HL-60 (cell line): ENCODE measurements around the gene FADS3.

ENCODE experiments used
- DNase-seq, 2 experiments: peaks; one replicate each; pipeline ENCODE4 v3.0.0-alpha.2; 2010 to 2020; ENCODE audit warnings: low read depth in 1 of 2, low spot score in 1 of 2
- H3K27ac ChIP-seq: fragments of 250-450 bp; sonication (Bioruptor Pico); replicated peaks from 2 replicates; pipeline ENCODE4 v1.5.1; 2020; ENCODE audit warnings: mild to moderate bottlenecking, moderate library complexity
- H3K27me3 ChIP-seq: fragments of 250-450 bp; sonication (Bioruptor Pico); 2 replicates; pipeline ENCODE4 v1.5.1; 2021; ENCODE audit warnings: mild to moderate bottlenecking, moderate library complexity; ENCODE audit not compliant: insufficient read depth, poor library complexity, severe bottlenecking
- H3K4me3 ChIP-seq: replicated peaks from 2 replicates; pipeline ENCODE4 v1.5.1; 2011; ENCODE audit warnings: mild to moderate bottlenecking, control low read depth, low read length; ENCODE audit not compliant: insufficient read depth
- CTCF ChIP-seq: IDR thresholded peaks from one replicate; pipeline ENCODE4 v1.5.1; 2011; ENCODE audit warnings: low read length, control low read depth, inconsistent platforms; ENCODE audit not compliant: insufficient read depth
- GABPA ChIP-seq: IDR thresholded peaks from 2 replicates; pipeline ENCODE4 v1.6.1; 2012; ENCODE audit warnings: low read depth
- POLR2AphosphoS5 ChIP-seq: IDR thresholded peaks from 2 replicates; pipeline ENCODE4 v1.6.1; 2012; ENCODE audit warnings: low read depth
- REST ChIP-seq: IDR thresholded peaks from 2 replicates; pipeline ENCODE4 v1.6.1; 2012; ENCODE audit warnings: low read depth; ENCODE audit not compliant: insufficient replicate concordance
- SPI1 ChIP-seq: IDR thresholded peaks from 2 replicates; pipeline ENCODE4 v1.6.1; 2012; ENCODE audit warnings: low read depth, mild to moderate bottlenecking, borderline replicate concordance

FADS3 gene

GRCh38 chr11:61905801-61906521, 14.6 kb upstream of the FADS3 start:
- DNase-seq = no peak
- Histone ChIP-seq H3K4me3 (no peak overlapping the region), H3K27me3 (no peaks in the 10 kb centered on the region), H3K27ac (no peak overlapping the region)
- TF ChIP-seq SPI1 (no peak), GABPA (no peak), CTCF (no peak), POLR2AphosphoS5 (no peak), REST (no peak)

GRCh38 chr11:61905067-61905696, 13.8 kb upstream of the FADS3 start:
- H3K27ac ChIP-seq = no peak overlapping the region
- no peak overlapping the region for H3K4me3 ChIP-seq
- DNase-seq = no peak
- TF ChIP-seq SPI1 = no peak
- TF ChIP-seq REST = no peak
- TF ChIP-seq CTCF = no peak
- no peak for TF ChIP-seq POLR2AphosphoS5
- TF ChIP-seq GABPA = no peak
- H3K27me3 ChIP-seq = no peaks in the 10 kb centered on the region

GRCh38 chr11:61904539-61905048, 13.2 kb upstream of the FADS3 start:
- Histone ChIP-seq H3K27ac (no peak overlapping the region), H3K4me3 (no peak overlapping the region), H3K27me3 (no peaks in the 10 kb centered on the region)
- no peak for TF ChIP-seq SPI1
- TF ChIP-seq POLR2AphosphoS5 = no peak
- TF ChIP-seq CTCF = no peak
- TF ChIP-seq REST = no peak
- TF ChIP-seq GABPA = no peak
- DNase-seq = no peak
